HepG2 (cell line): Measurements from ENCODE around the gene METTL26. TPM values are rescaled to one million over a fixed set of nuclear protein-coding genes. Genes with fewer than 3 reads are reported as not detected.

Experiments used
- CREBL2 ChIP-seq: sonication (generic); formaldehyde crosslinking; IDR thresholded peaks from 2 replicates; pipeline ENCODE4 v1.8.1; 2023; ENCODE audit warnings: missing genetic modification reagents, mild to moderate bottlenecking, borderline replicate concordance
- FOXC1 ChIP-seq: sonication (generic); formaldehyde crosslinking; IDR thresholded peaks from 2 replicates; pipeline ENCODE4 v1.8.0; 2022; ENCODE audit warnings: mild to moderate bottlenecking, missing genetic modification reagents, borderline replicate concordance
- HNRNPL ChIP-seq: fragments of 200-400 bp; formaldehyde crosslinking; IDR thresholded peaks from 2 replicates; pipeline ENCODE4 v1.6.1; 2017; ENCODE audit warnings: mild to moderate bottlenecking, low read depth, low read length
- JUNB ChIP-seq: sonication (generic); formaldehyde crosslinking; IDR thresholded peaks from 2 replicates; pipeline ENCODE4 v1.8.0; 2022; ENCODE audit warnings: missing genetic modification reagents, mild to moderate bottlenecking, borderline replicate concordance
- MED8 ChIP-seq: sonication (generic); formaldehyde crosslinking; IDR thresholded peaks from 2 replicates; pipeline ENCODE4 v1.8.1; 2023; ENCODE audit warnings: mild to moderate bottlenecking, missing genetic modification reagents; ENCODE audit not compliant: insufficient replicate concordance
- ZBTB40 ChIP-seq, 2 experiments: fragments of 450-650 bp in 1 of 2; sonication (generic) in 1 of 2; formaldehyde crosslinking in 1 of 2; IDR thresholded peaks; 2 replicates each; pipeline versions ENCODE4 v1.6.1 to v1.8.0; 2016 to 2022; ENCODE audit warnings: antibody characterized with exemption in 1 of 2, mild to moderate bottlenecking in 1 of 2, missing genetic modification reagents in 1 of 2
- ZNF20 ChIP-seq: sonication (generic); formaldehyde crosslinking; IDR thresholded peaks from 2 replicates; pipeline ENCODE4 v1.4.0; 2020; ENCODE audit warnings: mild to moderate bottlenecking, moderate library complexity, missing genetic modification reagents
- ZNF350 ChIP-seq: sonication (generic); formaldehyde crosslinking; IDR thresholded peaks from 2 replicates; pipeline ENCODE4 v1.4.0; 2020; ENCODE audit warnings: mild to moderate bottlenecking, low read depth, missing genetic modification reagents, borderline replicate concordance
- ZNF546 ChIP-seq: sonication (generic); formaldehyde crosslinking; conservative IDR thresholded peaks from 2 replicates; pipeline ENCODE4 v1.8.1; 2023; ENCODE audit warnings: mild to moderate bottlenecking, missing genetic modification reagents
- ZNF567 ChIP-seq: sonication (generic); formaldehyde crosslinking; IDR thresholded peaks from 2 replicates; pipeline ENCODE4 v1.8.1; 2023; ENCODE audit warnings: mild to moderate bottlenecking, missing genetic modification reagents, borderline replicate concordance
- ZNF709 ChIP-seq: sonication (generic); formaldehyde crosslinking; IDR thresholded peaks from 2 replicates; pipeline ENCODE4 v1.5.0; 2020; ENCODE audit warnings: mild to moderate bottlenecking, missing genetic modification reagents
- polyA plus RNA-seq, 8 experiments: library from polyadenylated mRNA; depleted of rRNA in 3 of 8; stranded (reverse) in 7 of 8; unstranded in 1 of 8; fragments of >200 nt; fragmentation: Illumina TruSeq in 4 of 8; extraction: Trizol in 4 of 8; gene quantifications; 2 replicates each; pipeline versions ENCODE4 v1.2.1 to v1.2.3, GENCODE V29; 2011 to 2016; ENCODE audit warnings: low read depth in 4 of 8, missing spikeins in 1 of 8, mixed read lengths in 1 of 8; ENCODE audit not compliant: insufficient read depth in 1 of 8
- total RNA-seq, 5 experiments: library from RNA; depleted of rRNA; stranded (reverse); fragments of >200 nt; fragmentation: Illumina TruSeq; extraction: Trizol; gene quantifications; 2 replicates each; pipeline ENCODE4 v1.2.3, GENCODE V29; 2016; ENCODE audit warnings: low read depth in 1 of 5
- TF ChIP-seq, protein P1 (sequence below): IDR thresholded peaks from 2 replicates; pipeline ENCODE4 v1.6.1; 2016; ENCODE audit warnings: low read depth, missing genetic modification reagents, missing compliant biosample characterization

Gene METTL26
- total and polyA plus RNA-seq, 2 of the 13 experiments (the other 11 are each of a cell fraction or from before 2014, with no cell fraction given) = 65.5 to 70.1 TPM

DNA sequence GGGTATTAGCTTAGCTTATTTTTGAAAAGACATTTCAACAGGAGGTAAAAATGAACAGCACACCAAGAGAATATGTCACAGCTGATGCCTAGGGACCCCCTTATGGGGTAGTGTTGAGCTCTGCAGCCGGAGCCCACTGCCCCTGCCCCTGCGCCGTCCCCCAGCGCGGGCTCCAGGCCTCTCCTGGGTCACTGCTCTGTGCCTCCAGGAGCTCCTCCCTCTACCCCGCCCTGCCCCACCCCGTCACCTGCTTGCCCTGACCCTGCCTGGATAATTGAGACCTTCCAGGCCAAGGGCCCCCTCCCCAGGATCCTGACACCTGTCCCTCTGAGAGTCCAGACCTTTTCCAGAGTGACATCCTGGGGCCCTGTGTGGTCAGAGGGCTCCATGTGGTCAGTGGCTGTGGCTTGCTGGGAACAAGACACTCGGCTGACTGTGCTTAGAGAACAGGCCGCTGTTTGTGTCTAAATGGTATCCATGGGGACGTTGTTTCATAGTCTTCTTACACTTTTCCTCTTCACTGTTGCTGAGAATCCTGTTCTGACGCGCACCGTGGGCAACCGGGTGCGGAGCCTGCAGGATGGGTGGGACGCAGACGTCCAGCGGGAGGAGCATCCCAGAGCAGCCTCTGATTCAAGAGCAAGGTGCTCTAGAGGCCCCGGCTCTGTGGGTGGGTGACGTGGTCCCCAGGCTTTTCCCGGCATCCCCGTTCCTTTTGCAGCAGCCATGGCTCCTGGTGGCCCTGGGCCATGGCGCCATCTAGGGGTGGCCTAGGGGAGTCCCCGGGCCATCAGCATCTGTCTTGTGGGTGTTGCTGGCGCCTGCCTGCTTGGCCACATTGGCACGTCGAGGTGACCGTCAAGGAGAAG, 25.4 kb downstream of the METTL26 start (continued):
- TF ChIP-seq, protein P1, sequence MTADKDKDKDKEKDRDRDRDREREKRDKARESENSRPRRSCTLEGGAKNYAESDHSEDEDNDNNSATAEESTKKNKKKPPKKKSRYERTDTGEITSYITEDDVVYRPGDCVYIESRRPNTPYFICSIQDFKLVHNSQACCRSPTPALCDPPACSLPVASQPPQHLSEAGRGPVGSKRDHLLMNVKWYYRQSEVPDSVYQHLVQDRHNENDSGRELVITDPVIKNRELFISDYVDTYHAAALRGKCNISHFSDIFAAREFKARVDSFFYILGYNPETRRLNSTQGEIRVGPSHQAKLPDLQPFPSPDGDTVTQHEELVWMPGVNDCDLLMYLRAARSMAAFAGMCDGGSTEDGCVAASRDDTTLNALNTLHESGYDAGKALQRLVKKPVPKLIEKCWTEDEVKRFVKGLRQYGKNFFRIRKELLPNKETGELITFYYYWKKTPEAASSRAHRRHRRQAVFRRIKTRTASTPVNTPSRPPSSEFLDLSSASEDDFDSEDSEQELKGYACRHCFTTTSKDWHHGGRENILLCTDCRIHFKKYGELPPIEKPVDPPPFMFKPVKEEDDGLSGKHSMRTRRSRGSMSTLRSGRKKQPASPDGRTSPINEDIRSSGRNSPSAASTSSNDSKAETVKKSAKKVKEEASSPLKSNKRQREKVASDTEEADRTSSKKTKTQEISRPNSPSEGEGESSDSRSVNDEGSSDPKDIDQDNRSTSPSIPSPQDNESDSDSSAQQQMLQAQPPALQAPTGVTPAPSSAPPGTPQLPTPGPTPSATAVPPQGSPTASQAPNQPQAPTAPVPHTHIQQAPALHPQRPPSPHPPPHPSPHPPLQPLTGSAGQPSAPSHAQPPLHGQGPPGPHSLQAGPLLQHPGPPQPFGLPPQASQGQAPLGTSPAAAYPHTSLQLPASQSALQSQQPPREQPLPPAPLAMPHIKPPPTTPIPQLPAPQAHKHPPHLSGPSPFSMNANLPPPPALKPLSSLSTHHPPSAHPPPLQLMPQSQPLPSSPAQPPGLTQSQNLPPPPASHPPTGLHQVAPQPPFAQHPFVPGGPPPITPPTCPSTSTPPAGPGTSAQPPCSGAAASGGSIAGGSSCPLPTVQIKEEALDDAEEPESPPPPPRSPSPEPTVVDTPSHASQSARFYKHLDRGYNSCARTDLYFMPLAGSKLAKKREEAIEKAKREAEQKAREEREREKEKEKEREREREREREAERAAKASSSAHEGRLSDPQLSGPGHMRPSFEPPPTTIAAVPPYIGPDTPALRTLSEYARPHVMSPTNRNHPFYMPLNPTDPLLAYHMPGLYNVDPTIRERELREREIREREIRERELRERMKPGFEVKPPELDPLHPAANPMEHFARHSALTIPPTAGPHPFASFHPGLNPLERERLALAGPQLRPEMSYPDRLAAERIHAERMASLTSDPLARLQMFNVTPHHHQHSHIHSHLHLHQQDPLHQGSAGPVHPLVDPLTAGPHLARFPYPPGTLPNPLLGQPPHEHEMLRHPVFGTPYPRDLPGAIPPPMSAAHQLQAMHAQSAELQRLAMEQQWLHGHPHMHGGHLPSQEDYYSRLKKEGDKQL (CRISPR knock-in tag) = no peak
- TF ChIP-seq ZNF20 (CRISPR knock-in tag) (no peak), JUNB (CRISPR knock-in tag) (no peak), ZNF709 (no peak), ZNF567 (CRISPR knock-in tag) (no peak), ZBTB40 (IDR thresholded peaks at IDR 0.05) (no peak), ZBTB40 (CRISPR knock-in tag; IDR thresholded peaks at IDR 0.05) (no peak), CREBL2 (CRISPR knock-in tag) (no peak), HNRNPL (no peak), ZNF350 (CRISPR knock-in tag) (no peak), MED8 (CRISPR knock-in tag) (no peak), FOXC1 (CRISPR knock-in tag) (no peak), ZNF546 (CRISPR knock-in tag) (no peak)
